Mesenteric fat pad (tissue), 1 donor: ENCODE results near the gene AGO3. TPM values are rescaled to one million over a fixed set of nuclear protein-coding genes. Genes with fewer than 3 reads are reported as not detected.
A peak's percentile ranks its signal among the peaks of the same experiment; 100 is the strongest.
"Not testable (repeated sequence)": the region's sequence is repeated elsewhere in the genome, so short reads cannot be mapped to it uniquely, and the experiment has no call there.

Source experiments
- DNase-seq: peaks from one replicate; pipeline ENCODE4 v3.0.0-alpha.2; 2020; ENCODE audit warnings: low spot score
- long read RNA-seq: library from polyadenylated mRNA; unstranded; transcript quantifications from one replicate; pipeline ENCODE4 v2.0.0, GENCODE V29; 2020
- total RNA-seq: library from RNA; stranded (reverse); fragmentation: NEBNext Ultra II Directional; extraction: Animal tissue kit (Norgen Biotek cat#: 25700); gene quantifications from one replicate; pipeline ENCODE4 v1.2.1, GENCODE V29; 2021
- donor health status: DM: yes; HTN: yes; CAD: no.

AGO3 gene
- 45.7 TPM for total RNA-seq
- long read RNA-seq, full-length matches to known transcripts: 16 of 46 reads
- long read RNA-seq, partial matches to known transcripts: 11 of 46 reads
- long read RNA-seq, other reads (novel, unspliced or antisense): 19 of 46 reads

- peak; percentile 96 for DNase-seq
Measured at GRCh38 chr1:35930593-35931445, at the start of gene AGO3. AGO3 (plus strand) TSS chr1:35931105; CDS start chr1:35931427, 322 bp downstream.

GRCh38 chr1:35881850-35882273 is 49.0 kb upstream of the AGO3 start:
- DNase-seq: no peak

- DNase-seq: no peak
Measured at GRCh38 chr1:35882586-35882944, 48.3 kb upstream of the AGO3 start.

- DNase-seq: peak; percentile 98
Measured at GRCh38 chr1:35882945-35883634, 47.8 kb upstream of the AGO3 start, which contains the start of gene AGO1. AGO1 (plus strand) TSS chr1:35883209; CDS start chr1:35883422, 213 bp downstream.

- no peak for DNase-seq
Measured at GRCh38 chr1:35883635-35884101, 47.2 kb upstream of the AGO3 start.

- no peak for DNase-seq
Measured at GRCh38 chr1:35884934-35885333, 46.0 kb upstream of the AGO3 start.

- no peak for DNase-seq
Measured at GRCh38 chr1:35885961-35886558, 44.8 kb upstream of the AGO3 start.

GRCh38 chr1:35886577-35887431 is 44.1 kb upstream of the AGO3 start:
- DNase-seq: no peak

GRCh38 chr1:35887508-35887907 is 43.4 kb upstream of the AGO3 start:
- DNase-seq: no peak

- no peak for DNase-seq
Measured at GRCh38 chr1:35888255-35888654, 42.6 kb upstream of the AGO3 start.

GRCh38 chr1:35888981-35889380 is 41.9 kb upstream of the AGO3 start:
- DNase-seq: not testable (repeated sequence)

GRCh38 chr1:35893051-35893879 is 37.6 kb upstream of the AGO3 start:
- DNase-seq: no peak

- no peak for DNase-seq
Measured at GRCh38 chr1:35894183-35894582, 36.7 kb upstream of the AGO3 start.

- DNase-seq: no peak
Measured at GRCh38 chr1:35894656-35895055, 36.2 kb upstream of the AGO3 start.

GRCh38 chr1:35899941-35900340 is 31.0 kb upstream of the AGO3 start:
- DNase-seq: no peak

GRCh38 chr1:35901235-35901634 is 29.7 kb upstream of the AGO3 start:
- DNase-seq: no peak

GRCh38 chr1:35902671-35903070 is 28.2 kb upstream of the AGO3 start:
- no peak for DNase-seq

GRCh38 chr1:35914717-35915116 is 16.2 kb upstream of the AGO3 start:
- DNase-seq: no peak

- DNase-seq: no peak
Measured at GRCh38 chr1:35915693-35916092, 15.2 kb upstream of the AGO3 start.

GRCh38 chr1:35923791-35924221 is 7.1 kb upstream of the AGO3 start:
- no peak for DNase-seq
